H1 (cell line): Measurements from ENCODE around the gene CPED1. TPM values are rescaled to one million over a fixed set of nuclear protein-coding genes. Genes with fewer than 3 reads are reported as not detected.

Experiments used
- CTCF ChIA-PET: fragments of 300-600 bp; sonication (Branson Sonifier 250); formaldehyde crosslinking; loops from one replicate; lab custom pipeline; 2021; ENCODE audit not compliant: partially characterized antibody; lab: Charles Lee
- POLR2A ChIA-PET: fragments of 300-600 bp; sonication (Branson Sonifier 250); formaldehyde crosslinking; loops from one replicate; lab custom pipeline; 2021; ENCODE audit warnings: inconsistent platforms; ENCODE audit not compliant: partially characterized antibody; lab: Charles Lee
- DNase-seq, 2 experiments: peaks; one replicate each; pipeline versions ENCODE4 v3.0.0 to v3.0.0-alpha.2; 2010 to 2022; ENCODE audit warnings: low spot score in 2 of 2, low read depth in 1 of 2, mixed read lengths in 1 of 2
- FAIRE-seq: peaks from 2 replicates; lab custom pipeline; 2011; peaks lifted over from hg19 to GRCh38; lab: Jason Lieb, UNC
- H2AFZ ChIP-seq: 2 replicates; pipeline ENCODE4 v1.8.1; 2012; ENCODE audit warnings: low read length, inconsistent platforms
- H2AK5ac ChIP-seq: 2 replicates; pipeline ENCODE4 v1.6.1; 2013; ENCODE audit warnings: low read depth, low read length
- H2BK120ac ChIP-seq: replicated peaks from 2 replicates; pipeline ENCODE3; 2013; ENCODE audit warnings: low read depth, low read length, inconsistent platforms
- H2BK12ac ChIP-seq: 2 replicates; pipeline ENCODE4 v1.6.1; 2013; ENCODE audit warnings: low read depth, low read length
- H2BK15ac ChIP-seq: 2 replicates; pipeline ENCODE4 v1.6.1; 2013; ENCODE audit warnings: low read length
- H2BK20ac ChIP-seq: 2 replicates; pipeline ENCODE4 v1.6.1; 2013; ENCODE audit warnings: low read length
- H2BK5ac ChIP-seq: 2 replicates; pipeline ENCODE4 v1.6.1; 2013; ENCODE audit warnings: low read depth, low read length
- H3K14ac ChIP-seq: 2 replicates; pipeline ENCODE4 v1.6.1; 2013; ENCODE audit warnings: inconsistent platforms; ENCODE audit not compliant: insufficient read length
- H3K18ac ChIP-seq: 2 replicates; pipeline ENCODE4 v1.6.1; 2013; ENCODE audit warnings: low read length; ENCODE audit errors: extremely low read depth
- H3K23ac ChIP-seq: 2 replicates; pipeline ENCODE4 v1.6.1; 2013; ENCODE audit warnings: inconsistent platforms; ENCODE audit not compliant: insufficient read length
- H3K23me2 ChIP-seq: 2 replicates; pipeline ENCODE4 v1.6.1; 2013; ENCODE audit warnings: low read depth, low read length
- H3K27ac ChIP-seq: 2 replicates; pipeline ENCODE4 v1.6.1; 2011; ENCODE audit warnings: low read depth, low read length, inconsistent platforms
- H3K27me3 ChIP-seq, 4 experiments: replicated peaks in 1 of 4; 1 replicate in 1 of 4; 2 replicates in 3 of 4; pipeline versions ENCODE4 v1.6.1 to v1.8.1; 2011 to 2013; ENCODE audit warnings: low read length in 3 of 4, mild to moderate bottlenecking in 3 of 4, inconsistent platforms in 2 of 4, mixed read lengths in 2 of 4, moderate library complexity in 1 of 4; ENCODE audit not compliant: control insufficient read depth in 3 of 4, insufficient read depth in 3 of 4; ENCODE audit errors: extremely low read depth in 1 of 4
- H3K36me3 ChIP-seq, 4 experiments: 2 replicates each; pipeline versions ENCODE4 v1.6.1 to v1.8.1; 2011 to 2013; ENCODE audit warnings: mild to moderate bottlenecking in 4 of 4, low read length in 3 of 4, moderate library complexity in 2 of 4, control low read depth in 1 of 4, inconsistent platforms in 1 of 4; ENCODE audit not compliant: insufficient read depth in 4 of 4, control insufficient read depth in 2 of 4
- H3K4ac ChIP-seq: replicated peaks from 2 replicates; pipeline ENCODE3; 2013; ENCODE audit warnings: low read length, low read depth, mixed read lengths, inconsistent platforms; ENCODE audit not compliant: insufficient read length
- H3K4me1 ChIP-seq, 4 experiments: replicated peaks in 1 of 4; 1 replicate in 1 of 4; 2 replicates in 3 of 4; pipeline versions ENCODE4 v1.6.1 to v1.8.1; 2011 to 2013; ENCODE audit warnings: low read length in 3 of 4, inconsistent platforms in 2 of 4, mixed read lengths in 1 of 4; ENCODE audit not compliant: insufficient read depth in 4 of 4, control insufficient read depth in 3 of 4
- H3K4me2 ChIP-seq, 2 experiments: 2 replicates each; pipeline versions ENCODE4 v1.6.1 to v1.8.1; 2011 to 2013; ENCODE audit warnings: low read depth in 2 of 2, low read length in 2 of 2, control low read depth in 1 of 2, inconsistent platforms in 1 of 2, mild to moderate bottlenecking in 1 of 2; ENCODE audit not compliant: insufficient read depth in 1 of 2
- H3K4me3 ChIP-seq, 4 experiments: fragments of 200-600, 300-600 bp in 1 of 4; sonication (generic), shearing (Covaris generic), sonication (Bioruptor Twin) in 1 of 4; 2 replicates each; pipeline versions ENCODE4 v1.5.1 to v1.8.1; 2011 to 2016; ENCODE audit warnings: low read length in 4 of 4, low read depth in 3 of 4, control low read depth in 2 of 4, inconsistent platforms in 2 of 4, mild to moderate bottlenecking in 2 of 4, mixed read lengths in 1 of 4, moderate library complexity in 1 of 4; ENCODE audit not compliant: insufficient read depth in 2 of 4; ENCODE audit errors: extremely low read depth in 1 of 4
- H3K56ac ChIP-seq: replicated peaks from 2 replicates; pipeline ENCODE3; 2013; ENCODE audit warnings: low read depth, mild to moderate bottlenecking, mixed read lengths, low read length, inconsistent platforms; ENCODE audit not compliant: insufficient read length
- H3K79me1 ChIP-seq: 2 replicates; pipeline ENCODE4 v1.6.1; 2013; ENCODE audit warnings: low read depth, low read length, control low read depth
- H3K79me2 ChIP-seq, 2 experiments: 2 replicates each; pipeline versions ENCODE4 v1.6.1 to v1.8.1; 2012 to 2013; ENCODE audit warnings: low read length in 2 of 2, mild to moderate bottlenecking in 2 of 2, inconsistent platforms in 1 of 2; ENCODE audit not compliant: insufficient read depth in 2 of 2, control insufficient read depth in 1 of 2
- H3K9ac ChIP-seq, 4 experiments: replicated peaks in 1 of 4; 1 replicate in 1 of 4; 2 replicates in 3 of 4; pipeline versions ENCODE4 v1.6.1 to v1.8.1; 2011 to 2013; ENCODE audit warnings: low read depth in 3 of 4, low read length in 3 of 4, control low read depth in 2 of 4, mild to moderate bottlenecking in 2 of 4, moderate library complexity in 2 of 4, inconsistent platforms in 1 of 4; ENCODE audit errors: extremely low read depth in 1 of 4
- H3K9me3 ChIP-seq, 2 experiments: 2 replicates each; pipeline versions ENCODE4 v1.6.1 to v1.8.1; 2012 to 2013; ENCODE audit warnings: mild to moderate bottlenecking in 2 of 2, moderate library complexity in 2 of 2, control low read depth in 1 of 2, inconsistent platforms in 1 of 2, low read depth in 1 of 2, low read length in 1 of 2, mixed read lengths in 1 of 2; ENCODE audit not compliant: insufficient read depth in 2 of 2
- H4K20me1 ChIP-seq, 2 experiments: replicated peaks in 1 of 2; 2 replicates each; pipeline versions ENCODE3 to v1.8.1; 2011 to 2013; ENCODE audit warnings: inconsistent platforms in 2 of 2, low read length in 2 of 2, mild to moderate bottlenecking in 1 of 2; ENCODE audit not compliant: insufficient read depth in 2 of 2, control insufficient read depth in 1 of 2
- H4K5ac ChIP-seq: 2 replicates; pipeline ENCODE4 v1.6.1; 2013; ENCODE audit warnings: low read length, low read depth, mixed read lengths, inconsistent platforms; ENCODE audit not compliant: insufficient read length
- H4K8ac ChIP-seq: 2 replicates; pipeline ENCODE4 v1.8.0; 2013; ENCODE audit warnings: mild to moderate bottlenecking, moderate library complexity, low read length, inconsistent platforms; ENCODE audit not compliant: insufficient read depth; ENCODE audit errors: extremely low read depth
- H4K91ac ChIP-seq: replicated peaks from 2 replicates; pipeline ENCODE3; 2013; ENCODE audit warnings: low read length, mixed read lengths, inconsistent platforms; ENCODE audit not compliant: insufficient read length
- BCL11A ChIP-seq, 2 experiments: IDR thresholded peaks; one replicate each; pipeline ENCODE4 v1.6.1; 2011; ENCODE audit warnings: low read depth in 2 of 2, low read length in 2 of 2, mild to moderate bottlenecking in 2 of 2
- CEBPB ChIP-seq: IDR thresholded peaks from 2 replicates; pipeline ENCODE4 v1.6.1; 2012; ENCODE audit warnings: low read depth, low read length
- CHD1 ChIP-seq: IDR thresholded peaks from 2 replicates; pipeline ENCODE4 v1.6.1; 2012; ENCODE audit warnings: low read depth, low read length, improper control_type of control experiment
- CTCF ChIP-seq, 3 experiments: IDR thresholded peaks; 1 replicate in 2 of 3; 2 replicates in 1 of 3; pipeline versions ENCODE4 v1.5.1 to v1.6.1; 2011; ENCODE audit warnings: low read length in 3 of 3, mild to moderate bottlenecking in 3 of 3, inconsistent platforms in 2 of 3, low read depth in 1 of 3, moderate library complexity in 1 of 3; ENCODE audit not compliant: insufficient read depth in 1 of 3; ENCODE audit errors: control extremely low read depth in 1 of 3
- KDM5A ChIP-seq: fragments of 200-600 bp; IDR thresholded peaks from 2 replicates; pipeline ENCODE4 v1.7.1; 2012; ENCODE audit warnings: mild to moderate bottlenecking, low read length, inconsistent platforms, mixed read lengths
- POLR2A ChIP-seq, 2 experiments: IDR thresholded peaks; 1 replicate in 1 of 2; 2 replicates in 1 of 2; pipeline ENCODE4 v1.6.1; 2011; ENCODE audit warnings: low read depth in 2 of 2, low read length in 2 of 2, mild to moderate bottlenecking in 2 of 2; ENCODE audit errors: control extremely low read depth in 1 of 2
- RFX5 ChIP-seq: IDR thresholded peaks from 2 replicates; pipeline ENCODE4 v1.6.1; 2011; ENCODE audit warnings: low read depth, low read length, improper control_type of control experiment, borderline replicate concordance
- RXRA ChIP-seq: IDR thresholded peaks from 2 replicates; pipeline ENCODE4 v1.6.1; 2011; ENCODE audit warnings: low read depth, mild to moderate bottlenecking, low read length, moderate library complexity; ENCODE audit not compliant: insufficient read depth
- SAP30 ChIP-seq: fragments of 300-600 bp; sonication (generic); IDR thresholded peaks from 2 replicates; pipeline ENCODE4 v1.7.1; 2012; ENCODE audit warnings: low read length, moderate library complexity, mild to moderate bottlenecking, inconsistent platforms; ENCODE audit not compliant: insufficient read depth, insufficient replicate concordance
- SRF ChIP-seq: IDR thresholded peaks from 2 replicates; pipeline ENCODE4 v1.6.1; 2011; ENCODE audit warnings: mild to moderate bottlenecking, low read depth, low read length, moderate library complexity
- TEAD4 ChIP-seq: IDR thresholded peaks from 2 replicates; pipeline ENCODE4 v1.6.1; 2012; ENCODE audit warnings: low read depth, low read length, inconsistent platforms, mixed read lengths
- USF2 ChIP-seq: IDR thresholded peaks from 2 replicates; pipeline ENCODE4 v1.6.1; 2011; ENCODE audit warnings: low read length, improper control_type of control experiment
- WGBS, 2 experiments: shearing (Covaris generic) in 1 of 2; methylation state at CpG; one replicate each; pipeline versions ENCODE4 v1.1.6 to v1.1.7; 2013 to 2015; ENCODE audit warnings: low lambda C conversion rate in 2 of 2, mixed read lengths in 2 of 2, inconsistent platforms in 1 of 2, low coverage in 1 of 2, missing lambda C conversion rate in 1 of 2; ENCODE audit not compliant: insufficient replicate concordance in 2 of 2, insufficient coverage in 1 of 2, insufficient read length in 1 of 2; ENCODE audit errors: extremely low coverage in 1 of 2, missing lambda C conversion rate in 1 of 2; 5-methylcytosine and 5-hydroxymethylcytosine counted together
- polyA plus RNA-seq, 7 experiments: library from polyadenylated mRNA; depleted of rRNA in 3 of 7; stranded (reverse) in 5 of 7; unstranded in 2 of 7; fragments of >200 nt in 5 of 7; fragments of 200-250 nt in 2 of 7; gene quantifications; 1 replicate in 5 of 7; 2 replicates in 1 of 7; 4 replicates in 1 of 7; pipeline versions ENCODE4 v1.2.1 to v1.2.3, GENCODE V29; 2011 to 2013; ENCODE audit warnings: missing spikeins in 2 of 7, mixed read lengths in 2 of 7
- total RNA-seq: library from RNA; stranded (reverse); fragmentation: NEBNext Ultra II Directional; extraction: Animal tissue kit (Norgen Biotek cat#: 25700); gene quantifications from 2 replicates; pipeline ENCODE4 v1.2.1, GENCODE V29; 2021

The CPED1 gene
- total and polyA plus RNA-seq, 2 of the 8 experiments (the other 6 are each of a cell fraction or from before 2014, with no cell fraction given) = 0.08 to 0.39 TPM

GRCh38 chr7:121159553-121159952 is 171.0 kb downstream of the CPED1 start:
- TF ChIP-seq KDM5A (no peak), SRF (no peak), POLR2A (IDR thresholded peaks at IDR 0.05; ENCODE audit: control extremely low read depth in 1 of 2, low read depth in 2 of 2, low read length in 2 of 2) (no peak), CHD1 (no peak), TEAD4 (no peak), BCL11A (IDR thresholded peaks at IDR 0.05; ENCODE audit: low read depth in 2 of 2, low read length in 2 of 2) (no peak), USF2 (no peak), RXRA (no peak), CEBPB (no peak), SAP30 (no peak), CTCF (IDR thresholded peaks at IDR 0.05; ENCODE audit: control extremely low read depth in 1 of 3, insufficient read depth in 1 of 3, low read depth in 1 of 3, low read length in 3 of 3) (no peak), RFX5 (no peak)
- no peaks in the 10 kb centered on the region for H3K4me1 ChIP-seq
- no peaks in the 10 kb centered on the region for H4K20me1 ChIP-seq
- H3K14ac ChIP-seq = no peak overlapping the region
- CTCF ChIA-PET = no interaction called here
- H3K23ac ChIP-seq = no peak overlapping the region
- no peak overlapping the region for H3K4me2 ChIP-seq
- no peak overlapping the region for H3K18ac ChIP-seq
- H3K9ac ChIP-seq = no peak overlapping the region
- no peak overlapping the region for H2BK20ac ChIP-seq
- no peak overlapping the region for H2BK15ac ChIP-seq
- no peak overlapping the region for H3K27ac ChIP-seq
- H2AFZ ChIP-seq = no peak overlapping the region
- no peak overlapping the region for H3K4me3 ChIP-seq
- no peak overlapping the region for H4K5ac ChIP-seq
- no peak overlapping the region for H2BK5ac ChIP-seq
- H3K79me1 ChIP-seq = no peaks in the 10 kb centered on the region
- no peak overlapping the region for H3K4ac ChIP-seq
- no peak overlapping the region for H4K91ac ChIP-seq
- H2BK12ac ChIP-seq = no peak overlapping the region
- WGBS, 2 experiments = 80% methylated on average over 3 of the region's 3 CpGs; no CpG with 5 or more reads in 1 of the 2 experiments
- H3K56ac ChIP-seq = no peak overlapping the region
- H2AK5ac ChIP-seq = no peak overlapping the region
- no peaks in the 10 kb centered on the region for H3K9me3 ChIP-seq
- H3K36me3 ChIP-seq = no peaks in the 10 kb centered on the region
- no peaks in the 10 kb centered on the region for H3K27me3 ChIP-seq
- no peaks in the 10 kb centered on the region for H3K23me2 ChIP-seq
- H4K8ac ChIP-seq = no peak overlapping the region
- FAIRE-seq (no peak), DNase-seq (no peak)
- POLR2A ChIA-PET = no interaction called here
- no peaks in the 10 kb centered on the region for H3K79me2 ChIP-seq
- no peak overlapping the region for H2BK120ac ChIP-seq
